Measurements from ENCODE around the gene SDF2L1. TPM values are rescaled to one million over a fixed set of nuclear protein-coding genes. Genes with fewer than 3 reads are reported as not detected.

Gene SDF2L1
- total RNA-seq, 2 experiments from 2014 or later = 38.6 to 41.3 TPM

- POLR2A ChIA-PET = interaction anchor here (2.2 kb wide), 1 partner anchor 19 kb away, joined by 11 read pairs; the partner anchor contains the start of gene SDF2L1
- Mint-ChIP-seq H3K4me3 (no peak overlapping the region), H3K4me1 (ENCODE audit: low read depth) (peaks cover 27% of the 10 kb centered on the region), H3K36me3 (ENCODE audit: low read depth) (peaks cover 25% of the 10 kb centered on the region), H3K27me3 (no peaks in the 10 kb centered on the region), H3K9me3 (no peaks in the 10 kb centered on the region), H3K27ac (no peak overlapping the region)
- CTCF ChIA-PET = interaction anchor here (0.6 to 6.5 kb wide), 7 partner anchors 9 to 23 kb away, joined by 3 to 37 read pairs (median 3); partner anchors contain the start of genes CCDC116 and SDF2L1
- no peak for TF ChIP-seq CTCF (IDR thresholded peaks at IDR 0.05)
- intact Hi-C loops (cut with micrococcal nuclease) = no loop called here
- DNase-seq = no peak
- no peak for ATAC-seq
Measured at GRCh38 chr22:21622919-21623647, 19.0 kb upstream of the SDF2L1 start.

- Mint-ChIP-seq H3K4me1 (ENCODE audit: low read depth) (peaks cover 30% of the 10 kb centered on the region), H3K36me3 (ENCODE audit: low read depth) (peaks cover 30% of the 10 kb centered on the region), H3K27me3 (no peaks in the 10 kb centered on the region), H3K9me3 (no peaks in the 10 kb centered on the region), H3K4me3 (no peak overlapping the region), H3K27ac (no peak overlapping the region)
- POLR2A ChIA-PET = interaction anchor here (2.2 kb wide), 1 partner anchor 19 kb away, joined by 11 read pairs; the partner anchor contains the start of gene SDF2L1
- ATAC-seq (no peak), DNase-seq (no peak)
- TF ChIP-seq CTCF (IDR thresholded peaks at IDR 0.05) = no peak
- CTCF ChIA-PET = interaction anchor here (0.6 to 6.5 kb wide), 7 partner anchors 9 to 23 kb away, joined by 3 to 37 read pairs (median 3); partner anchors contain the start of genes CCDC116 and SDF2L1
- intact Hi-C loops (cut with micrococcal nuclease) = no loop called here
Measured at GRCh38 chr22:21623648-21623970, 18.5 kb upstream of the SDF2L1 start.

GRCh38 chr22:21624120-21624879, 17.8 kb upstream of the SDF2L1 start:
- intact Hi-C loops (cut with micrococcal nuclease) = no loop called here
- ATAC-seq = no peak
- Mint-ChIP-seq H3K9me3 (no peaks in the 10 kb centered on the region), H3K4me1 (ENCODE audit: low read depth) (peaks cover 32% of the 10 kb centered on the region), H3K4me3 (no peak overlapping the region), H3K27me3 (no peaks in the 10 kb centered on the region), H3K36me3 (ENCODE audit: low read depth) (peaks cover 35% of the 10 kb centered on the region), H3K27ac (peak overlapping the region; percentile 73)
- CTCF ChIA-PET = interaction anchor here (1.1 to 6.5 kb wide), 5 partner anchors 8 to 22 kb away, joined by 3 to 37 read pairs (median 8); partner anchors contain the start of genes CCDC116 and SDF2L1
- TF ChIP-seq CTCF (IDR thresholded peaks at IDR 0.05) = peak; percentile 65
- DNase-seq = peak; percentile 66
- POLR2A ChIA-PET = interaction anchor here (0.6 to 2.2 kb wide), 6 partner anchors 8 to 604 kb away, joined by 3 to 11 read pairs (median 5); partner anchors contain the start of gene SDF2L1

- intact Hi-C loops (cut with micrococcal nuclease) = no loop called here
- ChIA-PET CTCF (interaction anchor here (0.8 to 6.5 kb wide), 5 partner anchors 11 to 21 kb away, joined by 3 to 37 read pairs (median 8); partner anchors contain the start of gene SDF2L1), POLR2A (interaction anchor here (0.6 to 1.5 kb wide), 5 partner anchors 9 to 604 kb away, joined by 3 to 6 read pairs (median 5); no protein-coding TSS in a partner anchor)
- Mint-ChIP-seq H3K27me3 (no peaks in the 10 kb centered on the region), H3K36me3 (ENCODE audit: low read depth) (peaks cover 34% of the 10 kb centered on the region), H3K4me3 (no peak overlapping the region), H3K4me1 (ENCODE audit: low read depth) (peaks cover 32% of the 10 kb centered on the region), H3K27ac (peak overlapping the region; percentile 73), H3K9me3 (no peaks in the 10 kb centered on the region)
- TF ChIP-seq CTCF (IDR thresholded peaks at IDR 0.05) = no peak
- no peak for DNase-seq
- ATAC-seq = no peak
Measured at GRCh38 chr22:21624880-21625791, 17.0 kb upstream of the SDF2L1 start.

Data from activated CD8-positive, alpha-beta T cell treated with anti-CD3 and anti-CD28 coated beads for 36 hours (primary cell).